GM10248 (cell line): ENCODE results near the gene TMEM161A.
"Not testable (repeated sequence)": the region's sequence is repeated elsewhere in the genome, so short reads cannot be mapped to it uniquely, and the experiment has no call there.

ENCODE experiments used
- CTCF ChIA-PET: fragments of 300-600 bp; sonication (Branson Sonifier 250); formaldehyde crosslinking; extraction: SDS; loops from one replicate; lab custom pipeline; 2021; ENCODE audit warnings: antibody characterized with exemption; lab: Yijun Ruan, JAX
- POLR2A ChIA-PET: fragments of 350-650 bp; sonication (Branson Sonifier 250); formaldehyde crosslinking; extraction: SDS; loops from one replicate; lab custom pipeline; 2020; ENCODE audit warnings: antibody characterized with exemption; lab: Yijun Ruan, JAX
- DNase-seq: peaks from one replicate; pipeline ENCODE4 v3.0.0; 2012; ENCODE audit errors: extremely low spot score
- TF ChIP-seq, protein P1 (sequence below): IDR thresholded peaks from 2 replicates; pipeline ENCODE4 v1.5.1; 2012; ENCODE audit warnings: mild to moderate bottlenecking, low read depth; ENCODE audit errors: extremely low read depth, missing control alignments, control extremely low read depth

The TMEM161A gene

DNA sequence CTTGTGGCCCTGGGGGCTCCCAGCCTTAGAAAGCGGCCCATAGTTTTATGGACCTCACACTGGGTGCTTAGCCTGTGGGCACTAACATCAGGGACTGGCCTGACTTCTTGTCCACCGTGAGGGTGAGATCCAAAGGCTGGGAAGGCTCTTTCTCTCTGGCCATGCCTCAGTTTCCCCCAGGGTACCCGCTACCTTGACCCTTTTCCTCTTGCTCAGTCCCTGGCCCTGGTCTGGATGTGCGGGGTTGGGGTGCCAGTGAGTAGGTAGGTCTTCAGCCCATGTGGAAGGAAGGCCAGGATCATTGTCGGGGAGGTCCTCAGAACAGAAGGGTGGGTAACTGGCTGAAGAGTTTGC lies 1.6 kb upstream of the TMEM161A start:
- ChIA-PET POLR2A (no interaction called here), CTCF (interaction anchor here (1.0 to 14.3 kb wide), 10 partner anchors 9 to 100 kb away, joined by 3 to 302 read pairs (median 6); partner anchors contain the start of gene MEF2B)
- no peak for DNase-seq
- TF ChIP-seq, protein P1, sequence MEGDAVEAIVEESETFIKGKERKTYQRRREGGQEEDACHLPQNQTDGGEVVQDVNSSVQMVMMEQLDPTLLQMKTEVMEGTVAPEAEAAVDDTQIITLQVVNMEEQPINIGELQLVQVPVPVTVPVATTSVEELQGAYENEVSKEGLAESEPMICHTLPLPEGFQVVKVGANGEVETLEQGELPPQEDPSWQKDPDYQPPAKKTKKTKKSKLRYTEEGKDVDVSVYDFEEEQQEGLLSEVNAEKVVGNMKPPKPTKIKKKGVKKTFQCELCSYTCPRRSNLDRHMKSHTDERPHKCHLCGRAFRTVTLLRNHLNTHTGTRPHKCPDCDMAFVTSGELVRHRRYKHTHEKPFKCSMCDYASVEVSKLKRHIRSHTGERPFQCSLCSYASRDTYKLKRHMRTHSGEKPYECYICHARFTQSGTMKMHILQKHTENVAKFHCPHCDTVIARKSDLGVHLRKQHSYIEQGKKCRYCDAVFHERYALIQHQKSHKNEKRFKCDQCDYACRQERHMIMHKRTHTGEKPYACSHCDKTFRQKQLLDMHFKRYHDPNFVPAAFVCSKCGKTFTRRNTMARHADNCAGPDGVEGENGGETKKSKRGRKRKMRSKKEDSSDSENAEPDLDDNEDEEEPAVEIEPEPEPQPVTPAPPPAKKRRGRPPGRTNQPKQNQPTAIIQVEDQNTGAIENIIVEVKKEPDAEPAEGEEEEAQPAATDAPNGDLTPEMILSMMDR = no peak

- ChIA-PET CTCF (interaction anchor here (1.3 to 1.5 kb wide), 4 partner anchors 8 to 83 kb away, joined by 3 read pairs; no protein-coding TSS in a partner anchor), POLR2A (interaction anchor here (0.5 kb wide), 1 partner anchor 36 kb away, joined by 4 read pairs; no protein-coding TSS in a partner anchor)
- TF ChIP-seq, protein P1 = no peak
- DNase-seq = no peak
Observed at GRCh38 chr19:19137556-19138108, 646 bp downstream of the TMEM161A start.

DNA sequence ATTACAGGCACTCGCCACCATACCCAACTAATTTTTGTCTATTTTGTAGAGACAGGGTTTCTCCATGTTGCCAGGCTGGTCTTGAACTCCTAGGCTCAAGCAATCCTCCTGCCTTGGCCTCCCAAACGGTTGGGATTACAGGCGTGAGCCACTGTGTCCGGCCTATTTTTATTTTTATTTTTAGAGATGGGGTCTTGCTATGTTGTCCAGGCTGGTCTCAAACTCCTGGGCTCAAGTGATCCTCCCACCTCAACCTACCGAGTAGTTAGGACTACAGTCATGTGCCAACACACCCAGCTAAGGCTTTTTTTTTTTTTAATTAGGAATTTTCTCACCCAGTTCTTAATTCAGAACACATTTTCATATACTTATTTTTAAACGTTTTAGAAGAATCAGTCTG lies 2.6 kb downstream of the TMEM161A start:
- CTCF ChIA-PET = interaction anchor here (0.6 to 2.1 kb wide), 3 partner anchors 10 to 81 kb away, joined by 3 to 6 read pairs (median 3); no protein-coding TSS in a partner anchor
- POLR2A ChIA-PET, DNase-seq: not testable (repeated sequence)

DNA sequence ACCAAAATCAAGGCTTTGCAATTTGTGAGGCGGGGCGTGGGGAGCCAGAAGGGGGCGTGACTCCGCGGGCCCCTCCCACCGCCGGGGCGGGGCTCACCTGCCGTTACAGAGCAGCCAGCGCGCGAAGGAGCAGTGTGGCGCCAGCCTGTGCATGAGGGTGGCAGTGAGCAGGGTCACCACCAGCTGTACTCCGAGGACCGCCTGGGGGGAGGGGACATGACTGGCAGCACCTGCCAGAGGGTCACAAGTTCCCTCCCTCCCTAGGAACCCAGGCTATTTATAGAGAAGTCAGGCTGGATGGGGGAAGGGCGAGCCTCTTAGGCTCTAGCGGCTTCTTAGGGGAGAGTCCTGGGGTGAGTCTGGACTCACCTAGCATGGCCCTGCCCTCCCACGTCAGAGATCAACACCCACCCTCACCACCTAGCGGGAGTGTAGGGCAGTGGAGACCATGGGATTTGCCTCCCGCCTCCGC lies 3.6 kb downstream of the TMEM161A start:
- ChIA-PET CTCF (interaction anchor here (1.6 to 2.1 kb wide), 2 partner anchors 12 to 40 kb away, joined by 5 to 6 read pairs; no protein-coding TSS in a partner anchor), POLR2A (no interaction called here)
- TF ChIP-seq, protein P1 = no peak
- DNase-seq = no peak

DNA sequence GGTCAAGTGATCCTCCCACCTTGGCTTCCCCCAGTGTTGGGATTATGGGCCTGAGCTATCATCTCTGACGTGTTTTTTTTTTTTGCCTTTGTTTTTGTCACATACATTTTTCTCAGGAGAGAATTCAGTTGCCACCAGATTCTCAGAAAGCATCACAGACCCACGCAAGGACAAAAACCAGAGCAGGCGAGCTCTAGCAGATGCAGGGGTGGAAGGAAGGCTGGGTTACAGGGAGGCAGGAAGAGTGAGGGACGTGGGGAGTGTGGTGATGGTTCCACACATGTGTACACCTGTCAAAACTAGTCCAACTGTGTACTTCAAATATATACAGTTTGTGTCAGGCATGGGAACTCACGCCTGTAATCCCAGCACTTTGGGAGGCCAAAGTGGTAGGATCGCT lies 4.3 kb downstream of the TMEM161A start:
- no peak for DNase-seq
- ChIA-PET CTCF (interaction anchor here (1.6 to 2.1 kb wide), 2 partner anchors 12 to 40 kb away, joined by 5 to 6 read pairs; no protein-coding TSS in a partner anchor), POLR2A (no interaction called here)
- TF ChIP-seq, protein P1 = no peak

GRCh38 chr19:19132912-19133311 lies 5.4 kb downstream of the TMEM161A start:
- POLR2A ChIA-PET = no interaction called here
- TF ChIP-seq, protein P1 = no peak
- no peak for DNase-seq
- CTCF ChIA-PET = interaction anchor here (0.9 to 1.5 kb wide), 2 partner anchors 13 to 17 kb away, joined by 3 to 5 read pairs; no protein-coding TSS in a partner anchor

DNA sequence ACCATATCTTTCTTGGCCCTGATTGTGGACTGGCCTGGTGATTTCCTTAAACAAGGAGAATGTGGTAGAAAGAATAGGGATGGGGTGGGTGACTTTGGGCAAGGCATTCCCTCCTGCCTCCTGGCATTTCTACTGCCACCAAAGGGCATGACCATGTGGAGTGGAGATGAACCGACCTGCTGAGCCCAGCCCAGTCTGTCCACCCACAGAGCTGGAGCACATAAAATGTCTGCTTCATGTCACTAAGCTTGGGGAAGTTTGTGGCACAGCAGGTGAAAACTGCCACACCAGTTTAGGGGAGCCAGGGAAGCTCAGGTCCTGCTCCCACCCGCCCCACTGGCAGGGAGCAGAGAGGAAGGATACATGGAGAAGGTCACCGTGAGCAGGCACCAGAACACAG lies 6.3 kb downstream of the TMEM161A start:
- CTCF ChIA-PET = interaction anchor here (1.3 to 1.5 kb wide), 2 partner anchors 14 to 78 kb away, joined by 3 to 5 read pairs; no protein-coding TSS in a partner anchor
- TF ChIP-seq, protein P1 = no peak
- DNase-seq = no peak
- POLR2A ChIA-PET = no interaction called here
